Hepatocyte (in vitro differentiated cells): ENCODE data around the gene ZNF79.

Source experiments
- CTCF ChIP-seq: fragments of 200-600 bp; sonication (generic); IDR thresholded peaks from 2 replicates; pipeline ENCODE4 v1.5.1; 2016; ENCODE audit warnings: antibody characterized with exemption, mild to moderate bottlenecking; ENCODE audit not compliant: poor library complexity
- EZH2phosphoT487 ChIP-seq: fragments of 200-600 bp; sonication (generic); IDR thresholded peaks from one replicate; pipeline ENCODE4 v1.6.1; 2018; ENCODE audit warnings: antibody characterized with exemption, mild to moderate bottlenecking, low read depth, moderate library complexity; ENCODE audit not compliant: unreplicated experiment, severe bottlenecking

DNA sequence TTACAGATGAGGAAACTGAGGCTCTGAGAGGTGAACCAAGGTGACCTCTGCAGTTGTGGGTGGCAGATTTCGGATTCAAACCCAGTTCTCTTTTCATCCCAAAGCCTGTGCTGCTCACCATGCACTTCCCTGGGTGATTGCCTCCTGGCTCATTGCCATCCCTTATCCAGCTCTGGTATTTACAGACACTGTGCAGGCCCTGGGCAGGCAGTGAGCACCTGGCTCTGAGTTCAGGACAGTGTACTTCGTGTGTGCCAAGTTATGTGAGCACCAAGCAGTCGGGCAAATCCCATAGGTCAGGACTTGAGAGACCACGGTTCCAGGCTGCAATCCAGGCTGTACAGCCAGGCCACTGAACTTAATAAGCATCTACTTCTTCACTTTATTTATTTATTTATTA, 28.5 kb downstream of the ZNF79 start:
- TF ChIP-seq CTCF (no peak), EZH2phosphoT487 (no peak)
